Skeletal muscle tissue (tissue), 4 donors: Measurements from ENCODE around the gene ARHGAP6. TPM values are rescaled to one million over a fixed set of nuclear protein-coding genes. Genes with fewer than 3 reads are reported as not detected.
"Not testable (repeated sequence)": the region's sequence is repeated elsewhere in the genome, so short reads cannot be mapped to it uniquely, and the experiment has no call there.

Experiments used
- H3K27ac ChIP-seq: one replicate; pipeline ENCODE4 v1.7.0; 2013; ENCODE audit warnings: mild to moderate bottlenecking, low read depth, low read length, inconsistent platforms
- H3K27me3 ChIP-seq, 3 donors: one replicate each; pipeline ENCODE4 v1.7.0; 2013; ENCODE audit warnings: low read length in 3 of 3; ENCODE audit not compliant: control insufficient read depth in 3 of 3, insufficient read depth in 3 of 3
- H3K36me3 ChIP-seq, 3 donors: one replicate each; pipeline ENCODE4 v1.7.0; 2013; ENCODE audit warnings: low read length in 3 of 3; ENCODE audit not compliant: control insufficient read depth in 3 of 3, insufficient read depth in 3 of 3
- H3K4me1 ChIP-seq, 3 donors: one replicate each; pipeline ENCODE4 v1.7.0; 2013; ENCODE audit warnings: low read length in 3 of 3, mild to moderate bottlenecking in 3 of 3; ENCODE audit not compliant: control insufficient read depth in 3 of 3, insufficient read depth in 3 of 3
- H3K4me3 ChIP-seq, 3 donors: one replicate each; pipeline ENCODE4 v1.7.0; 2013; ENCODE audit warnings: low read length in 3 of 3
- H3K9ac ChIP-seq, 3 donors: one replicate each; pipeline ENCODE4 v1.7.0; 2013; ENCODE audit warnings: low read length in 3 of 3, mild to moderate bottlenecking in 3 of 3, moderate library complexity in 2 of 3, low read depth in 1 of 3
- H3K9me3 ChIP-seq, 3 donors: one replicate each; pipeline ENCODE4 v1.7.0; 2013; ENCODE audit warnings: low read length in 3 of 3; ENCODE audit not compliant: control insufficient read depth in 3 of 3
- total RNA-seq: library from RNA; depleted of rRNA; stranded (reverse); fragments of >200 nt; gene quantifications from one replicate; pipeline ENCODE4 v1.2.3, GENCODE V29; 2014
- donor health status: Osteomylitis.

ARHGAP6 gene
- total RNA-seq, 1 donor from 2014 or later, result 8.4 TPM

- not testable (repeated sequence) for H3K9ac ChIP-seq, H3K4me3 ChIP-seq, H3K36me3 ChIP-seq, H3K27me3 ChIP-seq, H3K4me1 ChIP-seq, H3K9me3 ChIP-seq, H3K27ac ChIP-seq
Observed at GRCh38 chrX:11361666-11362065, 304.1 kb downstream of the ARHGAP6 start.

- not testable (repeated sequence) for H3K36me3 ChIP-seq, H3K9me3 ChIP-seq, H3K27me3 ChIP-seq, H3K9ac ChIP-seq, H3K4me1 ChIP-seq, H3K4me3 ChIP-seq, H3K27ac ChIP-seq
Observed at GRCh38 chrX:11355944-11356343, 309.8 kb downstream of the ARHGAP6 start.

GRCh38 chrX:11355259-11355909, 310.3 kb downstream of the ARHGAP6 start:
- Histone ChIP-seq H3K9me3 (no peaks in the 10 kb centered on the region), H3K27ac (no peak overlapping the region), H3K9ac (no peak overlapping the region), H3K27me3 (no peaks in the 10 kb centered on the region), H3K4me3 (no peak overlapping the region), H3K36me3 (no peaks in the 10 kb centered on the region), H3K4me1 (peaks cover 3 to 5% (median 5%) of the 10 kb centered on the region in 3 donors)

GRCh38 chrX:11352296-11352741, 313.4 kb downstream of the ARHGAP6 start:
- Histone ChIP-seq H3K27ac (peak overlapping the region; percentile 21), H3K27me3 (no peaks in the 10 kb centered on the region), H3K36me3 (no peaks in the 10 kb centered on the region), H3K4me3 (no peak overlapping the region), H3K4me1 (peaks cover 3 to 5% (median 5%) of the 10 kb centered on the region in 3 donors), H3K9me3 (no peaks in the 10 kb centered on the region), H3K9ac (no peak overlapping the region)

- Histone ChIP-seq H3K27ac (peak overlapping the region; percentile 52), H3K27me3 (no peaks in the 10 kb centered on the region), H3K4me3 (peak overlapping the region in 1 of 3 donors; percentile 13), H3K4me1 (peaks cover 3 to 5% (median 5%) of the 10 kb centered on the region in 3 donors), H3K9ac (peak overlapping the region in 1 of 3 donors; percentile 57), H3K36me3 (no peaks in the 10 kb centered on the region), H3K9me3 (no peaks in the 10 kb centered on the region)
Observed at GRCh38 chrX:11351375-11352295, 314.1 kb downstream of the ARHGAP6 start.

DNA sequence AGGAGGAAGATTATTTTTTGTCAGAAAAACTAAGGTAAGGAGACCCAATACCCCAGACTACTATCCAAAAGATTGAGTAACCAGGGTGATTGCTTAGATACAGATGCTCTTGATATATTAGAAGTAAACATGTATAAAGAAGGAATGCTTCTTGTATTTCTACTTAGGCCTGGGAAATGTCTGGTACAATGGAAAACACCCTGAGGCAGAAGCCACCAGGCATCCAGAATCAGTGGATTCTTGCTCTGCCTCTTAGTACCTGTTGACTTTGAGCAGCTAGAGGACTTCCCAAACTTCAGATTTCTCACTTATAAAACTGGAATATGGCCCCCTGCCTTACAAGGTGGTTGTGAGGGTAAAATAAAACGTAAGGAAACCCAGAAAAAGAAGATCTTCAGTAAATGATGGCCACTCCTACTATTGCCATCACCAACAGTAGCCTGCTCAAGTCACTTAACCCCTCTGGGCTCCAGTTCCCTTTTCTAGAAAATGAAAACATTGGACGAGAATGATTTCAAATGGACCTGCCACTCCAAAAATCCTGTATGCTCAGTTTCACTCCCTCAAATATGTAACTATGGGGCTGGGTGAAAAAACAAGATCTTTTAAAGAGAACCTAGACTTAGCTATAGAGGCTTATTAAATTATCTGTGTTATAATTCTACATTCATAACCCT, 315.9 kb downstream of the ARHGAP6 start:
- peaks cover 3 to 5% (median 5%) of the 10 kb centered on the region in 3 donors for H3K4me1 ChIP-seq
- H3K36me3 ChIP-seq, result no peaks in the 10 kb centered on the region
- H3K27ac ChIP-seq, result peak overlapping the region; percentile 17
- no peaks in the 10 kb centered on the region for H3K9me3 ChIP-seq
- no peak overlapping the region for H3K9ac ChIP-seq
- no peak overlapping the region for H3K4me3 ChIP-seq
- no peaks in the 10 kb centered on the region for H3K27me3 ChIP-seq

- Histone ChIP-seq H3K4me3 (no peak overlapping the region), H3K9ac (no peak overlapping the region), H3K4me1 (peaks cover 3 to 5% (median 5%) of the 10 kb centered on the region in 3 donors), H3K9me3 (no peaks in the 10 kb centered on the region), H3K36me3 (no peaks in the 10 kb centered on the region), H3K27me3 (no peaks in the 10 kb centered on the region), H3K27ac (no peak overlapping the region)
Observed at GRCh38 chrX:11349020-11349419, 316.7 kb downstream of the ARHGAP6 start.

DNA sequence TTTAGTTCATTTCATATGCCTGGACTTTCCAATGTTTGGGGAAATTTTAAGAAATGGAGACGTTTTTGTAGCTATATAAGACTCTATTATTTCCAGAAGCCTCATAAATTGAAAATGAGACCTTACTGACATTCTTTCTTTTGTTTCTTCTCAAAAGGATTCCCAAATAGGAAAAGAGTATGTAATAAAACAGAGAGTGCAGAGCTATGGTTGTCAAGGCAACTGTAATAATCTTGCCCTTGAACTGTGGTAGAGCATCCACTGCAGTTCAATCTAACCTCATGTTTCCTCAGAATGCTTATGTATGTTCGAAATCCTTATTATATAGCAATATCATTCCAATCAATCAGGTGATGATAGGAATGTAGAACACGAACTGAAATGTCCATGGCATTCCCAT, 318.4 kb downstream of the ARHGAP6 start:
- Histone ChIP-seq H3K4me3 (no peak overlapping the region), H3K27ac (no peak overlapping the region)

DNA sequence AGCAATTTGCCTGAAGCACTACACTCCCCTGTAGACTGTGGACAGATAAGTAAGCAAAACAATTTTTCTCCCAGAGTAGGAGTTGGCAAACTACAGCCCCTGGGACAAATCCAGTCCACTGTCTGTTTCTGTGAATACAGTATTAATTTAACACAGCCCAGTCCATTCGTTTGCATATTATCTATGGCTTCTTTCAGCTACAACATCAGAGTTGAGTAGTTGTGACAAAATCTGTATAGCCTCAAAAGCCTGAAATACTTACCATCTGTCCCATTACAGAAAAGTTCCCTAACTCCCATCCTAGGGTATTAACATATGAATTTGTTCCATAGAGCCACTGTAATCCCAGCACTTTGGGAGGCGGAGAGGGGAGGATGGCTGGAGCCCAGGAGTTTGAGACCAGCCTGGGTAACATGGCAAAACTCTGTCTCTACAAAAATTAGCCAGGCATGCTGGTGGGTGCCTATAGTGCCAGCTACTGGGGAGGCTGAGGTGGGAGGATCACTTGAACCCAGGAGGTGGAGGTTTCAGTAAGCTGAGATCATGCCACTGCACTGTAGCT, 319.5 kb downstream of the ARHGAP6 start:
- Histone ChIP-seq H3K9ac (no peak overlapping the region), H3K27me3 (no peaks in the 10 kb centered on the region), H3K9me3 (no peaks in the 10 kb centered on the region), H3K4me3 (no peak overlapping the region), H3K27ac (no peak overlapping the region), H3K36me3 (no peaks in the 10 kb centered on the region), H3K4me1 (peaks cover 0 to 7% (median under 1%) of the 10 kb centered on the region in 3 donors)

More for the DNA sequence above, 318.4 kb downstream of the ARHGAP6 start:
- H3K9me3 ChIP-seq, result no peaks in the 10 kb centered on the region
- no peak overlapping the region for H3K9ac ChIP-seq
- H3K4me1 ChIP-seq, result peaks cover 0 to 3% (median 2%) of the 10 kb centered on the region in 3 donors
- no peaks in the 10 kb centered on the region for H3K36me3 ChIP-seq
- H3K27me3 ChIP-seq, result no peaks in the 10 kb centered on the region
